Stimulated activated CD8-positive, alpha-beta memory T cell treated with anti-CD3 and anti-CD28 coated beads, Interleukin-15, amount 100 ng/mL, for 1 hour (primary cell): ENCODE measurements around the gene NAA25.
"Not testable (repeated sequence)": the region's sequence is repeated elsewhere in the genome, so short reads cannot be mapped to it uniquely, and the experiment has no call there.

Experiments used
- DNase-seq: peaks from one replicate; pipeline ENCODE4 v3.0.0-alpha.2; 2020; ENCODE audit warnings: low read depth

NAA25 gene

DNA sequence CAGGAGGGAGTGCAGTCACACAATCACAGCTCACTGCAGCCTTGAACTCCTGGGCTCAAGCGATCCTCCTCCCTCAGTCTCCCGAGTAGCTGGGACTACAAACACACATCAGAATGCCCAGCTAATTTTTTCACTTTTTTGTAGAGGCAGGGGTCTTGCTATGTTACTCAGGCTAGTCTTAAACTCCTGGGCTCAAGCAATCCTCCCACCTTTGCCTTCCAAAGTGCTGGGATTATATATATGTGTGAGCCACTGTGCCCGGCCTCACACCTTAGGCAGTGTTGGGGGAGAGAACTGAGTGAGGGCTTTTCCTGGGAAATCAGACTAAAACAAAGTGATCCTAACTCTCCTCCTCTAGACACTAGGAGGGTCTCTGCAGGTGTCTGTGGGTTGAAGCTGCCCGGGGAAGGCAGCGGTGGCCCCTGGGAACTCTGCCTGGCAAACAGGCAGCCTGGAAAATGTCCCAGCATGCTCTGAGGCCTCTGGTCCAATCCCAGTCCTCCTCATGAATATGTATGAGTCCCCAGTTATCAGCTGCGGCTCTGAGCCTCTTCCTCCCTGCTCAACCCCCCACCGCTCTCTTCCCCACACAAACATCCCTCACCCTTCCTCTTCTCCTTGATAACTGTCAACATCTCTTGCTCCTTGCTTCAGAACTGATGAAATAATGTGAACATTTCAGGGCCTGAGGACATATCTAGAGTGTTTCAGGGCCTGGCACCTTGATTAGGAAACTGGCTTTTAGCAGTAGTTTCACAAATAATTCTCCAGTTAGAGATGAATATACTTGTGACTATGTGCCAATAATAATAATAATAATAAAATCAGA, 7.9 kb upstream of the NAA25 start:
- no peak for DNase-seq

GRCh38 chr12:112115259-112116045, 6.9 kb upstream of the NAA25 start:
- no peak for DNase-seq

DNA sequence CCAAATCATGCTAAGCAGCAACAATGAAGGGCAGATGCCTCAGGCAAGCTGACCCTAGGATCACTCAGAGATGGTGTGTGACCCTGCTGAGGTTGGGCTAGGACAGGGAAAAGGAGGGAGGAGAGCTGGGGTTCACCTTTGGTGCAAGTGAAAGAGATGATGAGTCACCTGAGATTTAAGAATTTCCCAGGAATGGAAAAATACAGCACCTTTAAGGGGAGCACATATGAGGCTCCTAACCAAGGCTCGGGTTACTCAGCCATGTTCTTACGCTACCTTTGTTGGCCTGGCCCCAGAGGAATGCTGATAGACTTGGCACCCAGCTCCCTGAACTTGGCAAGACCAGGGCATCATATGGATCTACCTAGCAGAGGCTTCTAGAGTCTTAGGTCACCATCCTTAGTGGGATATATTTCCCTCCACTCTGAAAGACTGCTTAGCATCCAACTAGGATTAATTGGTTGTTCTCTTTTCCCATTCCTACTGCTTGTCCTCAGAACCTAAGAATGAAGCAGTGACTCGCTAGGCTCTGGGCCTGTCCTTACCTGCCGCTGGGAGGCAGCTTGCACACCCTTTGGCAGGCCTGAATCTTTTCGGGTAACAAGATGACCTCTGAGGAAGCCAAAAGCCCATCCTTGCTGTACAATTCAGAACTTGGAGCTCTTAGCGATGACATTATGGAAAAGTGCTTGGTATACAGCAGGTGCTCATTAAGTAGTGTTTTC, 4.0 kb upstream of the NAA25 start:
- no peak for DNase-seq

- no peak for DNase-seq
These were observed 3.3 kb upstream of the NAA25 start for GRCh38 chr12:112111931-112112330.

- DNase-seq, result not testable (repeated sequence)
These were observed 2.4 kb upstream of the NAA25 start for GRCh38 chr12:112110787-112111662.

GRCh38 chr12:112107306-112108201, 1.0 kb downstream of the NAA25 start:
- no peak for DNase-seq

- DNase-seq, result no peak
These were observed 2.7 kb downstream of the NAA25 start for GRCh38 chr12:112105891-112106290.

DNA sequence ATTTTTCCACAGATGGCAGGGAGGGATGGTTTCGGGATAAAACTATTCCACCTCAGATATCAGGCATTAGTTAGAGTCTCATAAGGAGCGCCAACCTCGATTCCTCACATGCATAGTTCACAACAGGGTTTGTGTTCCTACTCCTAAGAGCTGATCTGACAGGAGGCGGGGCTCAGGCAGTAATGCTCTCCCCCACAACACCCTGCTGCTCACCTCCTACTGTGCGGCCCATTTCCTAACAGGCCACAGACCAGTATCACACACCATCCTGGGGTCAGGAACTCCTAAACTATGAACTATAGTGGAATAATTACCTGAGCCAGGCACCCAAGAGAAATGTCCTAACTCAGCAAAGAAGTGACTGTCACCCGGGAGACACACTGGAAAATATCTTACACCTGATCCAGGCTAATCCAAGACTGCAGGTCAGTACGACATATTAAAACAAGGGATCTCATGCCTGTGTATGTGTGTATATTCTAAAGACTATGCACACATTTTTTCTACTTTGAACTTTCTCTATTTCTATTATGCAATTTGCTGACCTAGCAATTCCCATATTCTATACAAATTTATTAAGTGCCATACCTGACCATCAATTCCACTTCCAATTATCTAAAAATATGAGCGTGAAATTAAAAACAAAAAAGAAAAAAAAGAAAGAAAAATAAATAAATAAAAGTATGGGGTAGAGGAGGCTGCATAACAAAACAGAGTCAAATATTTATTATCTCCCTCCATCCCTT, 4.7 kb downstream of the NAA25 start:
- DNase-seq, result no peak

DNA sequence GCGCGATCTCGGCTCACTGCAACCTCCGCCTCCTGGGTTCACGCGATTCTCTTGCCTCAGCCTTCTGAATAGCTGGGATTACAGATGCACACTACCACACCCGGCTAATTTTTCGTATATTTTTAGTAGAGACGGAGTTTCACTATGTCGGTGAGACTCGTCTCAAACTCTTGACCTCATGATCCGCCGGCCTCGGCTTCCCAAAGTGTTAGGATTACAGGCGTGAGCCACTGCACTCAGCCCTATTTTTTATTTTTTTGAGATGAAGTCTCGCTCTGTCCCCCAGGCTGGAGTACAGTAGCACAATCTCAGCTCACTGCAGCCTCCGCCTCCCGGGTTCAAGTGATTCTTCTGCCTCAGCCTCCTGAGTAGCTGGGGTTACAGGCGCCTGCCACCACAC, 5.8 kb downstream of the NAA25 start:
- DNase-seq, result not testable (repeated sequence)

- DNase-seq, result no peak
These were observed 6.5 kb downstream of the NAA25 start for GRCh38 chr12:112102127-112102526.

- not testable (repeated sequence) for DNase-seq
These were observed 8.1 kb downstream of the NAA25 start for GRCh38 chr12:112100500-112100899.

- DNase-seq, result no peak
These were observed 10.9 kb downstream of the NAA25 start for GRCh38 chr12:112097641-112098040.

DNA sequence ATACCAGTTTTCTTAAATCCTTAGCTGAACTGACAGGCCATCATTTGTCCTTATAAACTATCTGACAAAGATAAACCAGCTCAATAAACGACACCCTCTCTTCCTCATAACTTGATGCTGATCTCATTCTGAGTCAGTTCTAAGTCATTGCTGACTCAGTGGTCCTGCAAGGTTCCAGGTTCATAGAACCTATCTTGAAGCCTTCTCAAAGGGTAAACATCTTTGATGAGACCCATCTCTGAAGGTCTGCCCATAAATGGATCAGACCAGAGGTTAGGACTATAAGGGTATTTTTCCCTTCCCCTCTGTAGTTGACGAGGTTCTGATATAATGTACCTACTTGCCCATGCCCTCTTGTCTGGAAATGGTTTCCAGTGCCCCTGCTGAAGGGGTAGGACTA, 11.9 kb downstream of the NAA25 start:
- DNase-seq, result no peak

DNA sequence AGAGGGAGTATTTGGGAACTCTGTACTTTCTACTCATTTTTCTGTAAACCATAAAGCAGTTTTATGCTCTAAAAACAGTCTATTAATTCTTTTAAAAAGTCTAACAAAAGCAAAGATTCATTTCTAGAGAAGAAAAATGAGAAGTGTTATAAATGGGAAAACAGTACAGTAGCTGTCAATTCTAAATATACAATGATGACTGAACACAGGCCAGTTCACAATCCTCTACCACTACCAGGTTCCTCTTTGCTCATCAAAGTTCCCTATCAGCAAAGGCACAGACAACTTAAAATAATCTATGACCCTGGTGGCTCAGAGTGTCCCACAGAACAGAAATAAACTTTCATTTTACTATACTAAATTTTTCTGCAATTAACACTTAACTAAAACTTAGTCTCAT, 12.5 kb downstream of the NAA25 start:
- DNase-seq, result no peak

- no peak for DNase-seq
These were observed 17.0 kb downstream of the NAA25 start for GRCh38 chr12:112091563-112091962.

DNA sequence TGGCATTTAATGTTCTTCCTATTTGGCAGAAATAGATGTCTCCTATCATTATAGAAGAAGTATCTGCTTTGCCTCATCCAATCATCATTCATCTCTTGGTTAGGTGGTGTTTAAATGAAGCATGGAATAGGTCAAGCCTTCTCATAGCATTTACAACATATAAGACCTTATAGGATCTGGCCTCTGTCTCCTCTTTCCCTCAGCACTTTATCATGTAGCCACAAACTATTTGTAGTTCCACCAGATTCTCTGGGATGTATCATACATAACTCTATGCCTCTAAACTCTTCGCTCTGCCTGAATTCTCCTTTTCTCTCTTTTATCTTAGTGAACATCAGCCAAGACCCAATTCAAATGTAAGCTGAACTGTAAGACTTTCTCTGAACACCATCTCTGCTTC, 20.7 kb downstream of the NAA25 start:
- no peak for DNase-seq

GRCh38 chr12:112087055-112087850, 21.3 kb downstream of the NAA25 start:
- DNase-seq, result no peak

- no peak for DNase-seq
These were observed 42.0 kb downstream of the NAA25 start for GRCh38 chr12:112066566-112066965.

GRCh38 chr12:112063273-112063672, 45.3 kb downstream of the NAA25 start:
- DNase-seq, result no peak
